VCaP (cell line): ENCODE data around the gene SNRPE.
"Not testable (repeated sequence)": the region's sequence is repeated elsewhere in the genome, so short reads cannot be mapped to it uniquely, and the experiment has no call there.

Source experiments
- H3K27ac ChIP-seq: fragments of 450-650 bp; 2 replicates; pipeline ENCODE4 v1.5.1; 2017
- TF ChIP-seq, protein P1 (sequence below): fragments of 450-650 bp; conservative IDR thresholded peaks from 2 replicates; pipeline ENCODE4 v1.5.1; 2017; ENCODE audit warnings: mild to moderate bottlenecking, moderate library complexity

The SNRPE gene

DNA sequence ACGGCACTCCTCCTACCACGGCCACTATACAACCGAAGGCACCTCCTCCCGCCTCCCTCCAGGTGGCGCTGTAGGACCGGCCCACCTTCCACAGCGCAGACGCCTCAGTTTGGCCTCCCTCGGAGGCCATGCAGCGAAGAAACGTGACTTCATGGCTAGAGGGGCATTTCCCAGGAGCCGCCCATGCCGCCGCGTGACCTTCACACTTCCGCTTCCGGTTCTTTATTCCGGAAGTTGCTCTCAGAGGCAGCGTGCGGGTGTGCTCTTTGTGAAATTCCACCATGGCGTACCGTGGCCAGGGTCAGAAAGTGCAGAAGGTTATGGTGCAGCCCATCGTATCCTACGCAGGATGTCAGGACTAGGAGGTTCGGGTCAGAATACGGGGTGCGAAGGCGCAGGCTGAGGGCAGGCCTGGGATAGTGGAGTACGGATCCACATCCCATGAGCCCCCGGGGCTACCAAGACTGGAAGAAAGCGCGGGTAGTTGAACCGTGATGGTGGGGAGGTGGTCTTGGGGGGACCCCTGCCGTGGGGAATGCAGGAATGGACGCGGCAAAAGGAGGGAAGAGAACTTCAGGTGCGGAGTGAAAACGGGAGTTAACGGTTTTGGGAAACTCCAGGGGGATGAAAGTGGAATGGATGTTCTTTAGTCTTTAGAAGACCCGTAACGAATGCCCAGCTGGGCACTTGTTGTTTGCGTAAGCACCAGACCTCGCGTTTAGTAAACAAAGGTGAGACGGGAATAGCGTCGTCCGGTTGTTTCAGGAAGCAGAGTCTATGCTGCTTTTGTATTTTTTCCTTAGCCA, at the start of gene SNRPE:
TSS of gene SNRPE (plus strand) at position 221 of the 806 bp plus-strand sequence. CDS start at position 282, 61 bp downstream.
- TF ChIP-seq, protein P1, sequence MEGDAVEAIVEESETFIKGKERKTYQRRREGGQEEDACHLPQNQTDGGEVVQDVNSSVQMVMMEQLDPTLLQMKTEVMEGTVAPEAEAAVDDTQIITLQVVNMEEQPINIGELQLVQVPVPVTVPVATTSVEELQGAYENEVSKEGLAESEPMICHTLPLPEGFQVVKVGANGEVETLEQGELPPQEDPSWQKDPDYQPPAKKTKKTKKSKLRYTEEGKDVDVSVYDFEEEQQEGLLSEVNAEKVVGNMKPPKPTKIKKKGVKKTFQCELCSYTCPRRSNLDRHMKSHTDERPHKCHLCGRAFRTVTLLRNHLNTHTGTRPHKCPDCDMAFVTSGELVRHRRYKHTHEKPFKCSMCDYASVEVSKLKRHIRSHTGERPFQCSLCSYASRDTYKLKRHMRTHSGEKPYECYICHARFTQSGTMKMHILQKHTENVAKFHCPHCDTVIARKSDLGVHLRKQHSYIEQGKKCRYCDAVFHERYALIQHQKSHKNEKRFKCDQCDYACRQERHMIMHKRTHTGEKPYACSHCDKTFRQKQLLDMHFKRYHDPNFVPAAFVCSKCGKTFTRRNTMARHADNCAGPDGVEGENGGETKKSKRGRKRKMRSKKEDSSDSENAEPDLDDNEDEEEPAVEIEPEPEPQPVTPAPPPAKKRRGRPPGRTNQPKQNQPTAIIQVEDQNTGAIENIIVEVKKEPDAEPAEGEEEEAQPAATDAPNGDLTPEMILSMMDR, result peak; percentile 97
- peak within 1 kb of the TSS; percentile 90 for H3K27ac ChIP-seq

DNA sequence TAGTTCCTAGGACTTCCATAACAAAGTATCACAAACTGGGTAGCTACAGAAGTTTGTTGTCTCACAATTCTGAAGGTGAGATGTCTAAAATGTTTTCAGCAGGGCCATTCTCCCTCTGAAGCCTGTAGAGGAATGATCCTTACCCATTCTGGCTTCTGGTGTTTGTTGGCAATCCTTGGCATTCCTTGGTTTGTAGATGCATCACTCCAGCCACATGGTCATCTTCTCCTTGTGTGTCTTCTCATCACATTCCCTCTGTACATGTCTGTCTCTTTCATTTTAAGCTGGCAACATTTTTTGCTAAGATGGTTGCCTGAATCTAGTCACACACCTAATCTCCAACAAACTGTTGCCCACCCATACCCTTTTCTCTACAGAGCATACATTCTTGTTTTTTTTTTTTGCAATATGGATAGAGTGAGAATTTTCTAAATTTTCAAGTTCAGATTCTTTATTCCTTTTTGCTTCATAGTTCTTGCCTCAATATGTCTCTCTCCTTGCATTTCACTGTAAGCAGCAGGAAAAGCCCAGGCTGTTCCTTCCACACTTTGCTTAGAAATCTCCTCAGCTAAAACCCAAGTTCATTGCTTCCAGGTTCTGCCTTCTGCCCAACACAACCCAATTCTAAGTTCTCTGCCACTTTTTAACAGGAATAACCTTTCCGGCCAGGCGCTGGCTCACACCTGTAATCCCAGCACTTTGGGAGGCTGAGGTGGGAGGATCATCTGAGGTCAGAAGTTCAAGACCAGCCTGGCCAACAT, 47.6 kb upstream of the SNRPE start:
- H3K27ac ChIP-seq, result no peak overlapping the region
- TF ChIP-seq, protein P1, result no peak

DNA sequence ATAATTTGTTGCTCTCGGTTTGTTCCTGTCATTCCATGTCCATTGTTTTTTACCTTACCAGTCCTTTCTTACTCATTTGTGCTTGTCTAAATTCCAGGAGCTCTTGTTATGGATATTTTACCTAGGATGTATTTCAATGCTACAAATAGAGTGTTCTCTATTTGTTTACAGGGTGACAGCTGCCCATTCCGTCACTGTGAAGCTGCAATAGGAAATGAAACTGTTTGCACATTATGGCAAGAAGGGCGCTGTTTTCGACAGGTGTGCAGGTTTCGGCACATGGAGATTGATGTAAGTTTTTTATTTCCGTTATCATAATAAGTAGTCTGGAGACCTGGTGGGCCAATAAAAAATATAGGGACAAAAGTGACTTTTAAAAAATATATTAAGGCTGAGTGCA, 43.0 kb upstream of the SNRPE start:
- TF ChIP-seq, protein P1, result no peak
- no peak overlapping the region for H3K27ac ChIP-seq

DNA sequence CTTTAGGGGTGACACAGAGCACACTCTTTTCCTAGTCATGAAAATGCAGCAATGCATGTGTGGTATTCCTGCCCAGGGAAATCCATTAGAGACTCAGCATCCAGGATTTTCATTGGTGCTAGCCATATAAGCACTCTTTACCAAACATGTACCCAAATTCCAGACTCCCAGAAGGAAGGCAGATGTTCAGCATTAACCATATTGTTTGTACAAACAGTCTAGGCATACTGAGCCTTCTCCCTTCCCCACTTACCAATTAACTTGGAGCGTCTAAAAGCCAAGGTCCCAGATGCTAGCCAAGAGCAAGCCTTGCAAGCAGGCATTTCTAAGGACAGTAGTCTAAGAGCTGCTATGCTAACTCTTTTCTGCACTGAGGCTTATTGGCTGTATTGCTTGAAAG, 38.1 kb upstream of the SNRPE start:
- H3K27ac ChIP-seq, result no peak overlapping the region
- TF ChIP-seq, protein P1, result no peak

DNA sequence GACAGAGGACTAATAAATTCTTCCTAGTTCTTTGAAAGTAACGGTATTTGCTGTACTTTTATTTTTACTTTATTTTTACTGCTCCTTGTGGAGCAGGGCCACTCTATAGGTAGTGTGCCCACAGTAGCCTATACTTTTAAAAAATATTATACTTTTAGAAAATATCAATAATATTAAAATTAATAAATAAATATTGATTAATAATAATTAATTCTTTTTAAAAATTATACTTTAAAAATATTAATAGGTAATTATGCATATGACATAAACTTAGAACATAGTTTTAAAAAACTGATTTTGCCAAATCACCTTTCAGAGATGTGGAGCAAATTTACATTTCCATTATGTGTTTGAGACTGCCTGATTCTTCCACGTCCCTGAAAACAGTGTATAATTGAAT, 35.2 kb upstream of the SNRPE start:
- no peak overlapping the region for H3K27ac ChIP-seq
- TF ChIP-seq, protein P1, result no peak

DNA sequence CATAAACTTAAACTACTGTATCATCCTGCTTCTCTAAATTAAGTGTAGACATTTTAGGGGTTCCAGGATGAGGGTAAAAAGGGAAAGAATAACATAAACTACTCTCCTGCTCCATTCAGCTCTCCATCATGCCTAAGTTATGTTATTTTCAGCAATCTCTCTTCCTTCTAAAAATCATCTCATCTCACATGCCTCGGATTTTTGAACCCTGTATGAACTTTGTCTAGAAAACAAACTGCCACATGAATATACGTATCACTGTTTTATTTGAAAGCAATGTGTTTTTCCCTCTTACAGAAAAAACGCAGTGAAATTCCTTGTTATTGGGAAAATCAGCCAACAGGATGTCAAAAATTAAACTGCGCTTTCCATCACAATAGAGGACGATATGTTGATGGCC, 33.4 kb upstream of the SNRPE start:
- H3K27ac ChIP-seq, result no peak overlapping the region
- TF ChIP-seq, protein P1, result no peak

DNA sequence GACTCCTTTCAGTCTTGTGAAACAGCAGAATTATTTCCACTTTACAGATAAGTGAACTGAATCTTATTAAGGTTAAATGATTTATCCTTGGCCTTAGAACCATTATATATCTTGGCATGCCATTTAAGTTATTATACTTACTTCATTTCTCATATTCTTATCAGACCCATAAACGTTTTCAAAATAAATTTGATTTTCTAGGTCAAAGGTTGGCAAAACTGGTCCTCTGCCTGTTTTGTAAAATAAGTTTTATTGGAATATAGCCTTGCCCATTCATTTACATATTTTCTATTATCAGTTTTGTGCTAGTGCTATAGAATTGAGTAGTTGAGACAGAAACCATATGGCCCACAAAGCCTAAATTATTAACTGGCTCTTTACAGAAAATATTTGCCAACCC, 32.9 kb upstream of the SNRPE start:
- TF ChIP-seq, protein P1, result no peak
- no peak overlapping the region for H3K27ac ChIP-seq

DNA sequence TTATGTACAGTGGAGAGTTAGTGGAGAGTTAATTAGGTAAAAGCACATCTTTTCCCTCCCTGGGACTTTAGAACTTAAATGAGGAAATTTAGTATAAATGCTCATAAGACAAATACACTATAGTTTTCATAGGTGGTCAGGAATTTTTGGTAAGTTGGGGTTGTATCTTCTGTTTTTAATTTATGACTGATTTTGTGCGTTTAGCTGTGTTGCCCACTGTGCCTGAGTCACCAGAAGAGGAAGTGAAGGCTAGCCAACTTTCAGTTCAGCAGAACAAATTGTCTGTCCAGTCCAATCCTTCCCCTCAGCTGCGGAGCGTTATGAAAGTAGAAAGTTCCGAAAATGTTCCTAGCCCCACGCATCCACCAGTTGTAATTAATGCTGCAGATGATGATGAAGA, 32.2 kb upstream of the SNRPE start:
- H3K27ac ChIP-seq, result not testable (repeated sequence)
